ENCODE results near the gene SLAMF6.
"Not testable (repeated sequence)": the region's sequence is repeated elsewhere in the genome, so short reads cannot be mapped to it uniquely, and the experiment has no call there.

Gene SLAMF6

GRCh38 chr1:160541622-160542302 is 18.7 kb upstream of the SLAMF6 start:
- DNase-seq: no peak

GRCh38 chr1:160540859-160541233 is 17.8 kb upstream of the SLAMF6 start:
- no peak for DNase-seq

GRCh38 chr1:160539990-160540858 is 17.2 kb upstream of the SLAMF6 start:
- peak; percentile 57 for DNase-seq

- DNase-seq: no peak
Observed at GRCh38 chr1:160539684-160539989, 16.6 kb upstream of the SLAMF6 start.

- no peak for DNase-seq
Observed at GRCh38 chr1:160538985-160539651, 16.1 kb upstream of the SLAMF6 start.

- DNase-seq: no peak
Observed at GRCh38 chr1:160537714-160538665, 14.9 kb upstream of the SLAMF6 start.

- no peak for DNase-seq
Observed at GRCh38 chr1:160534823-160535605, 12.0 kb upstream of the SLAMF6 start.

GRCh38 chr1:160532557-160532813 is 9.4 kb upstream of the SLAMF6 start:
- DNase-seq: not testable (repeated sequence)

GRCh38 chr1:160531809-160532556 is 8.9 kb upstream of the SLAMF6 start:
- not testable (repeated sequence) for DNase-seq

GRCh38 chr1:160529401-160529952 is 6.4 kb upstream of the SLAMF6 start:
- DNase-seq: not testable (repeated sequence)

- DNase-seq: not testable (repeated sequence)
Observed at GRCh38 chr1:160523789-160524188, 734 bp upstream of the SLAMF6 start.

GRCh38 chr1:160522136-160522535 is 919 bp downstream of the SLAMF6 start:
- DNase-seq: no peak

- no peak for DNase-seq
Observed at GRCh38 chr1:160521554-160521953, 1.5 kb downstream of the SLAMF6 start.

- DNase-seq: no peak
Observed at GRCh38 chr1:160520999-160521398, 2.1 kb downstream of the SLAMF6 start.

- no peak for DNase-seq
Observed at GRCh38 chr1:160520582-160520981, 2.5 kb downstream of the SLAMF6 start.

GRCh38 chr1:160519642-160520435 is 3.2 kb downstream of the SLAMF6 start:
- DNase-seq: peak; percentile 31

GRCh38 chr1:160517519-160517918 is 5.5 kb downstream of the SLAMF6 start:
- DNase-seq: not testable (repeated sequence)

GRCh38 chr1:160515908-160516307 is 7.1 kb downstream of the SLAMF6 start:
- DNase-seq: not testable (repeated sequence)

GRCh38 chr1:160504651-160505050 is 18.4 kb downstream of the SLAMF6 start:
- DNase-seq: no peak

GRCh38 chr1:160503087-160503486 is 20.0 kb downstream of the SLAMF6 start:
- DNase-seq: no peak

All from stimulated activated CD4-positive, alpha-beta T cell treated with anti-CD3 and anti-CD28 coated beads, Interleukin-4, amount 100 ng/mL, for 24 hours (primary cell).